ENCODE measurements around the gene KDM5C. TPM values are rescaled to one million over a fixed set of nuclear protein-coding genes. Genes with fewer than 3 reads are reported as not detected.

KDM5C gene
- total RNA-seq, 1 donor from 2014 or later, result 84.5 TPM

- DNase-seq (ENCODE audit: low read depth) (no peak), FAIRE-seq (peak; percentile 73)
- H3K27ac ChIP-seq (ENCODE audit: low read depth, low read length), result no peak overlapping the region
- H3K9me3 Mint-ChIP-seq (ENCODE audit: unreplicated experiment), result no peaks in the 10 kb centered on the region
- no peak overlapping the region for H3K9ac ChIP-seq (ENCODE audit: low read length)
- no peaks in the 10 kb centered on the region for H3K9me3 ChIP-seq (ENCODE audit: insufficient read depth, low read depth, low read length)
- no peaks in the 10 kb centered on the region for H3K4me1 Mint-ChIP-seq (ENCODE audit: low read depth, unreplicated experiment)
- no peak overlapping the region for H3K4me2 ChIP-seq (ENCODE audit: low read length)
- H3K27ac Mint-ChIP-seq (ENCODE audit: unreplicated experiment), result no peak overlapping the region
- no peaks in the 10 kb centered on the region for H4K20me1 ChIP-seq (ENCODE audit: insufficient read depth, low read length)
- no peak for TF ChIP-seq EZH2 (IDR thresholded peaks at IDR 0.05; ENCODE audit: insufficient read depth, low read length)
- TF ChIP-seq, protein P1, sequence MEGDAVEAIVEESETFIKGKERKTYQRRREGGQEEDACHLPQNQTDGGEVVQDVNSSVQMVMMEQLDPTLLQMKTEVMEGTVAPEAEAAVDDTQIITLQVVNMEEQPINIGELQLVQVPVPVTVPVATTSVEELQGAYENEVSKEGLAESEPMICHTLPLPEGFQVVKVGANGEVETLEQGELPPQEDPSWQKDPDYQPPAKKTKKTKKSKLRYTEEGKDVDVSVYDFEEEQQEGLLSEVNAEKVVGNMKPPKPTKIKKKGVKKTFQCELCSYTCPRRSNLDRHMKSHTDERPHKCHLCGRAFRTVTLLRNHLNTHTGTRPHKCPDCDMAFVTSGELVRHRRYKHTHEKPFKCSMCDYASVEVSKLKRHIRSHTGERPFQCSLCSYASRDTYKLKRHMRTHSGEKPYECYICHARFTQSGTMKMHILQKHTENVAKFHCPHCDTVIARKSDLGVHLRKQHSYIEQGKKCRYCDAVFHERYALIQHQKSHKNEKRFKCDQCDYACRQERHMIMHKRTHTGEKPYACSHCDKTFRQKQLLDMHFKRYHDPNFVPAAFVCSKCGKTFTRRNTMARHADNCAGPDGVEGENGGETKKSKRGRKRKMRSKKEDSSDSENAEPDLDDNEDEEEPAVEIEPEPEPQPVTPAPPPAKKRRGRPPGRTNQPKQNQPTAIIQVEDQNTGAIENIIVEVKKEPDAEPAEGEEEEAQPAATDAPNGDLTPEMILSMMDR (IDR thresholded peaks at IDR 0.05; ENCODE audit: insufficient read depth, low read depth, low read length), result no peak
- peaks cover 4% of the 10 kb centered on the region for H3K36me3 Mint-ChIP-seq (ENCODE audit: low read depth, unreplicated experiment)
- H3K4me3 Mint-ChIP-seq (ENCODE audit: unreplicated experiment), result no peak overlapping the region
- H2AFZ ChIP-seq (ENCODE audit: low read depth, low read length), result no peak overlapping the region
- no peaks in the 10 kb centered on the region for H3K4me1 ChIP-seq (ENCODE audit: insufficient read depth, low read length)
- peaks cover 4% of the 10 kb centered on the region for H3K27me3 Mint-ChIP-seq (ENCODE audit: low read depth, unreplicated experiment)
- H3K36me3 ChIP-seq (ENCODE audit: insufficient read depth, low read length), result no peaks in the 10 kb centered on the region
- peaks cover under 1% of the 10 kb centered on the region for H3K79me2 ChIP-seq (ENCODE audit: insufficient read depth, low read length)
- H3K27me3 ChIP-seq (ENCODE audit: insufficient read depth, low read length), result no peaks in the 10 kb centered on the region
- no peak overlapping the region for H3K4me3 ChIP-seq (ENCODE audit: insufficient read depth, low read depth, low read length)
Observed at GRCh38 chrX:53230116-53230515, 5.1 kb upstream of the KDM5C start.

GRCh38 chrX:53227224-53227765 lies 2.3 kb upstream of the KDM5C start:
- TF ChIP-seq, protein P1 (IDR thresholded peaks at IDR 0.05; ENCODE audit: insufficient read depth, low read depth, low read length), result no peak
- no peak for TF ChIP-seq EZH2 (IDR thresholded peaks at IDR 0.05; ENCODE audit: insufficient read depth, low read length)
- H3K9me3 Mint-ChIP-seq (ENCODE audit: unreplicated experiment), result no peaks in the 10 kb centered on the region
- peaks cover 15% of the 10 kb centered on the region for H3K4me1 ChIP-seq (ENCODE audit: insufficient read depth, low read length)

More at GRCh38 chrX:53227224-53227765, 2.3 kb upstream of the KDM5C start:
- Histone ChIP-seq H3K4me2 (ENCODE audit: low read length) (no peak overlapping the region), H3K4me3 (ENCODE audit: insufficient read depth, low read depth, low read length) (no peak overlapping the region), H3K27ac (ENCODE audit: low read depth, low read length) (no peak overlapping the region), H2AFZ (ENCODE audit: low read depth, low read length) (no peak overlapping the region), H3K27me3 (ENCODE audit: insufficient read depth, low read length) (no peaks in the 10 kb centered on the region), H3K9ac (ENCODE audit: low read length) (no peak overlapping the region), H3K79me2 (ENCODE audit: insufficient read depth, low read length) (peaks cover 29% of the 10 kb centered on the region), H3K9me3 (ENCODE audit: insufficient read depth, low read depth, low read length) (no peaks in the 10 kb centered on the region), H4K20me1 (ENCODE audit: insufficient read depth, low read length) (peaks cover 19% of the 10 kb centered on the region), H3K36me3 (ENCODE audit: insufficient read depth, low read length) (no peaks in the 10 kb centered on the region)
- no peaks in the 10 kb centered on the region for H3K36me3 Mint-ChIP-seq (ENCODE audit: low read depth, unreplicated experiment)
- FAIRE-seq (no peak), DNase-seq (ENCODE audit: low read depth) (no peak)
- H3K27me3 Mint-ChIP-seq (ENCODE audit: low read depth, unreplicated experiment), result peaks cover 4% of the 10 kb centered on the region
- no peak overlapping the region for H3K27ac Mint-ChIP-seq (ENCODE audit: unreplicated experiment)
- no peak overlapping the region for H3K4me3 Mint-ChIP-seq (ENCODE audit: unreplicated experiment)
- H3K4me1 Mint-ChIP-seq (ENCODE audit: low read depth, unreplicated experiment), result peaks cover 11% of the 10 kb centered on the region
